Mammary epithelial cell (primary cell): ENCODE measurements around the gene TRAM2.

ENCODE experiments used
- EZH2 ChIP-seq: IDR thresholded peaks from 2 replicates; pipeline ENCODE4 v1.6.1; 2012; ENCODE audit warnings: low read length, inconsistent platforms, borderline replicate concordance
- TF ChIP-seq, protein P1 (sequence below), 2 donors: IDR thresholded peaks in 1 of 2; conservative IDR thresholded peaks in 1 of 2; 2 replicates each; pipeline ENCODE4 v1.5.1; 2011 to 2012; ENCODE audit warnings: inconsistent platforms in 2 of 2, low read length in 2 of 2, mild to moderate bottlenecking in 2 of 2, control low read depth in 1 of 2, low read depth in 1 of 2; ENCODE audit not compliant: insufficient read depth in 1 of 2; ENCODE audit errors: extremely low read depth in 1 of 2

DNA sequence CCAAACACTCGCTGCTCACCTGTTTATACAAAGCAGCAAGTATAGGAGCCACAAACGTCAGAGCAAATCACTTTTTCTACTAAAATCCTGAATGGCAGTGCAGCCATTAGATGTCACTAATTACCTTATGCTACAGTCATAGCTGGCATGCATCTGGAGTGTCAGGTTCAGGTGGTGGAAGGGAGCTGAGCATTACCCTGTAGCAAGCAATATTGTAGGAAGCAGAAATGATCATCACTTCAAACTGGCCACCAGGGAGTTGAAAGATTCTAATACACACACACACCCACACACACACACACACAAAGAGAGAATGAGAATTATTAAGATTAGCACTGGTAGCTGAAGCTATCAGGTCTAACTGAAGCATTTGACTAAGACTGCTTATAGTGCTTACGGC, 80.9 kb downstream of the TRAM2 start:
- no peak for TF ChIP-seq EZH2
- TF ChIP-seq, protein P1, sequence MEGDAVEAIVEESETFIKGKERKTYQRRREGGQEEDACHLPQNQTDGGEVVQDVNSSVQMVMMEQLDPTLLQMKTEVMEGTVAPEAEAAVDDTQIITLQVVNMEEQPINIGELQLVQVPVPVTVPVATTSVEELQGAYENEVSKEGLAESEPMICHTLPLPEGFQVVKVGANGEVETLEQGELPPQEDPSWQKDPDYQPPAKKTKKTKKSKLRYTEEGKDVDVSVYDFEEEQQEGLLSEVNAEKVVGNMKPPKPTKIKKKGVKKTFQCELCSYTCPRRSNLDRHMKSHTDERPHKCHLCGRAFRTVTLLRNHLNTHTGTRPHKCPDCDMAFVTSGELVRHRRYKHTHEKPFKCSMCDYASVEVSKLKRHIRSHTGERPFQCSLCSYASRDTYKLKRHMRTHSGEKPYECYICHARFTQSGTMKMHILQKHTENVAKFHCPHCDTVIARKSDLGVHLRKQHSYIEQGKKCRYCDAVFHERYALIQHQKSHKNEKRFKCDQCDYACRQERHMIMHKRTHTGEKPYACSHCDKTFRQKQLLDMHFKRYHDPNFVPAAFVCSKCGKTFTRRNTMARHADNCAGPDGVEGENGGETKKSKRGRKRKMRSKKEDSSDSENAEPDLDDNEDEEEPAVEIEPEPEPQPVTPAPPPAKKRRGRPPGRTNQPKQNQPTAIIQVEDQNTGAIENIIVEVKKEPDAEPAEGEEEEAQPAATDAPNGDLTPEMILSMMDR (conservative IDR thresholded peaks at IDR 0.05 in 1 of 2, IDR thresholded peaks at IDR 0.05 in 1 of 2; ENCODE audit: extremely low read depth in 1 of 2, insufficient read depth in 1 of 2, low read depth in 1 of 2, low read length in 2 of 2): no peak
